Heart right ventricle (tissue), 16 donors: Measurements from ENCODE around the gene LHFPL3. TPM values are rescaled to one million over a fixed set of nuclear protein-coding genes. Genes with fewer than 3 reads are reported as not detected.

Experiments used
- ATAC-seq, 8 donors: fragments of 200-7000 bp; cut with Tn5 transposase; one replicate each; pipeline ENCODE4 v1.9.1; 2020; ENCODE audit warnings: mild to moderate bottlenecking in 8 of 8, moderate library complexity in 8 of 8, moderate number of reproducible peaks in 1 of 8
- DNase-seq, 2 donors: peaks; one replicate each; pipeline ENCODE4 v3.0.0-alpha.2; 2020
- H3K27ac ChIP-seq, 10 donors: fragments of 200-600 bp; sonication (generic) in 2 of 10; one replicate each; pipeline versions ENCODE4 v1.5.0 to v1.8.0; 2020 to 2022; ENCODE audit warnings: mild to moderate bottlenecking in 3 of 10
- H3K27me3 ChIP-seq, 7 donors: fragments of 200-600 bp; one replicate each; pipeline ENCODE4 v1.8.0; 2021 to 2022; ENCODE audit warnings: mild to moderate bottlenecking in 2 of 7
- H3K36me3 ChIP-seq, 9 donors: fragments of 200-600 bp; sonication (generic) in 1 of 9; one replicate each; pipeline versions ENCODE4 v1.5.0 to v1.8.0; 2020 to 2022; ENCODE audit warnings: mild to moderate bottlenecking in 2 of 9
- H3K4me1 ChIP-seq, 9 donors: fragments of 200-600 bp; sonication (generic) in 1 of 9; one replicate each; pipeline versions ENCODE4 v1.5.0 to v1.8.0; 2020 to 2022; ENCODE audit warnings: mild to moderate bottlenecking in 4 of 9
- H3K4me3 ChIP-seq, 10 donors: fragments of 200-600 bp; sonication (generic) in 2 of 10; one replicate each; pipeline versions ENCODE4 v1.5.0 to v1.8.0; 2020 to 2022; ENCODE audit warnings: mild to moderate bottlenecking in 7 of 10, moderate library complexity in 2 of 10
- H3K9me3 ChIP-seq, 11 donors: fragments of 200-600 bp in 10 of 11; sonication (generic) in 2 of 11; one replicate each; pipeline versions ENCODE4 v1.5.0 to v1.8.0; 2013 to 2022; ENCODE audit warnings: mild to moderate bottlenecking in 2 of 11, control low read depth in 1 of 11, moderate library complexity in 1 of 11
- CTCF ChIP-seq, 9 donors: fragments of 200-600 bp; sonication (generic) in 2 of 9; IDR thresholded peaks; one replicate each; pipeline versions ENCODE4 v1.5.0 to v1.8.0; 2021 to 2022; ENCODE audit warnings: antibody characterized with exemption in 9 of 9, mild to moderate bottlenecking in 5 of 9, moderate library complexity in 1 of 9
- whole genome bisulfite sequencing, 2 donors: extraction: QIAGEN DNeasy Blood & Tissue Kit; methylation state at CpG; one replicate each; pipeline ENCODE4 v1.1.7; 2013; ENCODE audit warnings: inconsistent platforms in 1 of 2; 5-methylcytosine and 5-hydroxymethylcytosine counted together
- intact Hi-C, 10 donors: fragments of 100-400 bp; cut with DNase I; formaldehyde crosslinking; loops; one replicate each; pipeline versions ENCODE4 v1.11.1 to v1.14.2; 2022
- polyA plus RNA-seq, 2 donors: library from polyadenylated mRNA; stranded (reverse); fragments of 200-250 nt; gene quantifications; one replicate each; pipeline ENCODE4 v1.2.3, GENCODE V29; 2013
- total RNA-seq, 10 donors: library from RNA; stranded (reverse); fragmentation: NEBNext Ultra II Directional in 3 of 10; extraction: Animal tissue kit (Norgen Biotek cat#: 25700) in 3 of 10; gene quantifications; one replicate each; pipeline versions ENCODE4 v1.2.1 to v1.2.4, GENCODE V29; 2021 to 2023
- donor health status: Arrhythmogenic right ventricular cardiomyopathy.
- donor health status: ischemic (EF 13 %, LVEDD 7.1; RV severe dilation, severe dysfunction).
- donor health status: healthy with polysubstance abuse.
- donor health status: DM: no; HTN: yes; CAD: no.
- donor health status: DM: no; HTN: no; CAD: no.
- donor health status: ischemic (EF 25% LVEDD 6.9; RV normal size, moderate dysfunction).
- donor health status: ischemic (EF 25% LVEDD 5.7; RV mildly dilated, moderate dysfunction).
- donor health status: healthy.
- donor health status: DM: yes; HTN: yes; CAD: no.
- donor health status: Ischemic cardiomyopathy.
- donor health status: ischemic (EF 35%, LVEDD 5.7; RV mildly dilated, moderate dysfunction).
- donor health status: nonischemic (EF 11% LVEDD 7.7; RV severe dilation, severe dysfunction).
- donor health status: DM: yes; HTN: yes; CAD: no.
- donor health status: PGD.
- donor health status: ischemic (EF 29% LVEDD 5.4; RV normal size, mild dysfunction).
- donor health status: nonischemic (EF 23%, LVEDD 6.1; RV moderate dilation, normal function).

LHFPL3 gene
- total and polyA plus RNA-seq, 12 donors = not detected

- no peak for ATAC-seq
- no peaks in the 10 kb centered on the region for H3K27me3 ChIP-seq
- no peak for TF ChIP-seq CTCF (IDR thresholded peaks at IDR 0.05)
- peaks cover 0 to 3% (median 0%) of the 10 kb centered on the region in 9 donors for H3K4me1 ChIP-seq
- H3K36me3 ChIP-seq = no peaks in the 10 kb centered on the region
- intact Hi-C loops = loop anchor here in 1 of 10 donors (10.0 kb wide), 1 partner anchor 262 kb away; no protein-coding TSS in a partner anchor
- H3K9me3 ChIP-seq = no peaks in the 10 kb centered on the region
- no peak overlapping the region for H3K4me3 ChIP-seq
- no peak for DNase-seq
- WGBS, 2 donors = 17 to 21% methylated on average over 1 of the region's 1 CpG
- no peak overlapping the region for H3K27ac ChIP-seq
Measured at GRCh38 chr7:104536956-104537355, 208.6 kb downstream of the LHFPL3 start.

- Histone ChIP-seq H3K27me3 (no peaks in the 10 kb centered on the region), H3K4me1 (peaks cover 0 to 3% (median 0%) of the 10 kb centered on the region in 9 donors), H3K36me3 (no peaks in the 10 kb centered on the region), H3K4me3 (no peak overlapping the region), H3K9me3 (no peaks in the 10 kb centered on the region), H3K27ac (no peak overlapping the region)
- DNase-seq (peak in 1 of 2 donors; percentile 8), ATAC-seq (peak; percentile 49 to 95 (median 84))
- TF ChIP-seq CTCF (IDR thresholded peaks at IDR 0.05) = peak in 1 of 9 donors; percentile 18
- 36 to 48% methylated on average over 4 of the region's 4 CpGs for WGBS, 2 donors
- intact Hi-C loops = loop anchor here in 1 of 10 donors (10.0 kb wide), 1 partner anchor 263 kb away; no protein-coding TSS in a partner anchor
Measured at GRCh38 chr7:104538152-104538551, 209.7 kb downstream of the LHFPL3 start.

- Histone ChIP-seq H3K4me1 (peaks cover 0 to 3% (median 0%) of the 10 kb centered on the region in 9 donors), H3K9me3 (no peaks in the 10 kb centered on the region), H3K27ac (no peak overlapping the region), H3K27me3 (no peaks in the 10 kb centered on the region), H3K4me3 (no peak overlapping the region), H3K36me3 (no peaks in the 10 kb centered on the region)
- WGBS, 2 donors = 34 to 50% methylated on average over 4 of the region's 4 CpGs
- ATAC-seq = no peak
- intact Hi-C loops = no loop called here
- TF ChIP-seq CTCF (IDR thresholded peaks at IDR 0.05) = no peak
- no peak for DNase-seq
Measured at GRCh38 chr7:104541897-104542296, 213.5 kb downstream of the LHFPL3 start.

- TF ChIP-seq CTCF (IDR thresholded peaks at IDR 0.05) = no peak
- DNase-seq (no peak), ATAC-seq (no peak)
- Histone ChIP-seq H3K27ac (no peak overlapping the region), H3K36me3 (no peaks in the 10 kb centered on the region), H3K27me3 (no peaks in the 10 kb centered on the region), H3K4me1 (no peaks in the 10 kb centered on the region), H3K9me3 (peaks cover 0 to 3% (median 0%) of the 10 kb centered on the region in 11 donors), H3K4me3 (no peak overlapping the region)
- WGBS, 2 donors = 25 to 30% methylated on average over 2 of the region's 2 CpGs
- intact Hi-C loops = no loop called here
Measured at GRCh38 chr7:104548861-104549260, 220.5 kb downstream of the LHFPL3 start.
